ENCODE results near the gene FBP2.

The FBP2 gene

DNA sequence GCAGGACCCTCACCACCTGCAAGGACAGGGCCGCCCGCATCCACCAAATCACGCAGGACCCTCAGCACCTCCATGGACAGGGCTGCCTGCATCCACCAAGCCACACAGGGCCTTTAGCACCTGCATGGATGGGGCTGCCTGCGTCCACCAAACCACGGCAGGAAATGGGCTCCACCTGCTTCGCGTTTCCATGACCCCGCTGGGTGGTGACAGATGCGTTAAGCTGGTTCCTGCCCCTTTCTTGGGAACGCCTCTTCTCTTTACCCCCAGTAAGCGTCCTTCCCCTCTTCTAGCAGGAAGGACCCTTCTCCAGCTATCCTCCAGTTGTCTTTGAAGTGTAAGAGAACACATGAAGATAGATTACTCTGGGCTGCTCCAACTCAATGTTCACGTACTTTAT is 32.2 kb upstream of the FBP2 start:
- H3K36me3 ChIP-seq (ENCODE audit: control insufficient read depth in 1 of 2, insufficient read depth in 2 of 2, low read length in 2 of 2): no peaks in the 10 kb centered on the region
- no peak overlapping the region for H3K27ac ChIP-seq (ENCODE audit: low read length)
- no peaks in the 10 kb centered on the region for H3K9me3 ChIP-seq (ENCODE audit: control insufficient read depth in 1 of 2, low read length in 2 of 2)
- no peaks in the 10 kb centered on the region for H3K4me1 ChIP-seq (ENCODE audit: control insufficient read depth in 1 of 2, insufficient read depth in 2 of 2, low read length in 2 of 2)
- H3K27me3 ChIP-seq (ENCODE audit: low read depth, low read length): no peaks in the 10 kb centered on the region
- no peak overlapping the region for H3K4me3 ChIP-seq (ENCODE audit: low read depth in 1 of 2, low read length in 2 of 2)

- Histone ChIP-seq H3K27me3 (ENCODE audit: low read depth, low read length) (no peaks in the 10 kb centered on the region), H3K4me1 (ENCODE audit: control insufficient read depth in 1 of 2, insufficient read depth in 2 of 2, low read length in 2 of 2) (no peaks in the 10 kb centered on the region), H3K4me3 (ENCODE audit: low read depth in 1 of 2, low read length in 2 of 2) (no peak overlapping the region), H3K9me3 (ENCODE audit: control insufficient read depth in 1 of 2, low read length in 2 of 2) (no peaks in the 10 kb centered on the region), H3K27ac (ENCODE audit: low read length) (no peak overlapping the region), H3K36me3 (ENCODE audit: control insufficient read depth in 1 of 2, insufficient read depth in 2 of 2, low read length in 2 of 2) (peaks cover 0 to 5% of the 10 kb centered on the region in 2 donors)
Observed at GRCh38 chr9:94624629-94625028, 31.0 kb upstream of the FBP2 start.

DNA sequence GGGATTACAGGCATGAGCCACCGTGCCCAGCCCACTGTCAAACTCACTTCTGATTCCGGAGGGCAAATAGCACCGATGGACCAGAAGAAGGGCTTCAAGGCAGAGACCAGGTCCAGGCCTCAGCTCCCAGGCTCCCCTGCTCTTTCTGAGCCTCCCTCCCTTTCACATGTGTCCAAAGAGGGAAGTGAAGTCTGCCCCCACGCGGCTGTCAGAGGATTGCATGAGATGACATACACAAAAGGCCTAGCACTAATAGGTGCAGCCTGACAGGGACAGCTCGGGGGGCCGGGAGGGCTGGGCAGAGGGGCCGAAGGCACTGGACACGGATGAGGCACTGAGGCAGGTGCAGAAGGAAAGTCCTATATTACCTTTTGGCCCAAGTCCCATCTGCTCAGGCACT is 29.6 kb upstream of the FBP2 start:
- Histone ChIP-seq H3K27me3 (ENCODE audit: low read depth, low read length) (no peaks in the 10 kb centered on the region), H3K27ac (ENCODE audit: low read length) (no peak overlapping the region), H3K4me1 (ENCODE audit: control insufficient read depth in 1 of 2, insufficient read depth in 2 of 2, low read length in 2 of 2) (no peaks in the 10 kb centered on the region), H3K36me3 (ENCODE audit: control insufficient read depth in 1 of 2, insufficient read depth in 2 of 2, low read length in 2 of 2) (peaks cover 0 to 5% of the 10 kb centered on the region in 2 donors), H3K9me3 (ENCODE audit: control insufficient read depth in 1 of 2, low read length in 2 of 2) (no peaks in the 10 kb centered on the region), H3K4me3 (ENCODE audit: low read depth in 1 of 2, low read length in 2 of 2) (no peak overlapping the region)

GRCh38 chr9:94622087-94622800 is 28.6 kb upstream of the FBP2 start:
- H3K4me3 ChIP-seq (ENCODE audit: low read depth in 1 of 2, low read length in 2 of 2): no peak overlapping the region
- H3K9me3 ChIP-seq (ENCODE audit: control insufficient read depth in 1 of 2, low read length in 2 of 2): no peaks in the 10 kb centered on the region
- H3K27me3 ChIP-seq (ENCODE audit: low read depth, low read length): no peaks in the 10 kb centered on the region
- H3K36me3 ChIP-seq (ENCODE audit: control insufficient read depth in 1 of 2, insufficient read depth in 2 of 2, low read length in 2 of 2): peaks cover 0 to 5% of the 10 kb centered on the region in 2 donors
- H3K4me1 ChIP-seq (ENCODE audit: control insufficient read depth in 1 of 2, insufficient read depth in 2 of 2, low read length in 2 of 2): no peaks in the 10 kb centered on the region
- no peak overlapping the region for H3K27ac ChIP-seq (ENCODE audit: low read length)

- Histone ChIP-seq H3K36me3 (ENCODE audit: control insufficient read depth in 1 of 2, insufficient read depth in 2 of 2, low read length in 2 of 2) (peaks cover 0 to 5% of the 10 kb centered on the region in 2 donors), H3K27ac (ENCODE audit: low read length) (no peak overlapping the region), H3K4me3 (ENCODE audit: low read depth in 1 of 2, low read length in 2 of 2) (no peak overlapping the region), H3K27me3 (ENCODE audit: low read depth, low read length) (no peaks in the 10 kb centered on the region), H3K9me3 (ENCODE audit: control insufficient read depth in 1 of 2, low read length in 2 of 2) (no peaks in the 10 kb centered on the region), H3K4me1 (ENCODE audit: control insufficient read depth in 1 of 2, insufficient read depth in 2 of 2, low read length in 2 of 2) (no peaks in the 10 kb centered on the region)
Observed at GRCh38 chr9:94619026-94619425, 25.4 kb upstream of the FBP2 start.

GRCh38 chr9:94613003-94613402 is 19.4 kb upstream of the FBP2 start:
- Histone ChIP-seq H3K9me3 (ENCODE audit: control insufficient read depth in 1 of 2, low read length in 2 of 2) (no peaks in the 10 kb centered on the region), H3K36me3 (ENCODE audit: control insufficient read depth in 1 of 2, insufficient read depth in 2 of 2, low read length in 2 of 2) (no peaks in the 10 kb centered on the region), H3K27ac (ENCODE audit: low read length) (no peak overlapping the region), H3K4me1 (ENCODE audit: control insufficient read depth in 1 of 2, insufficient read depth in 2 of 2, low read length in 2 of 2) (no peaks in the 10 kb centered on the region), H3K4me3 (ENCODE audit: low read depth in 1 of 2, low read length in 2 of 2) (no peak overlapping the region), H3K27me3 (ENCODE audit: low read depth, low read length) (no peaks in the 10 kb centered on the region)

DNA sequence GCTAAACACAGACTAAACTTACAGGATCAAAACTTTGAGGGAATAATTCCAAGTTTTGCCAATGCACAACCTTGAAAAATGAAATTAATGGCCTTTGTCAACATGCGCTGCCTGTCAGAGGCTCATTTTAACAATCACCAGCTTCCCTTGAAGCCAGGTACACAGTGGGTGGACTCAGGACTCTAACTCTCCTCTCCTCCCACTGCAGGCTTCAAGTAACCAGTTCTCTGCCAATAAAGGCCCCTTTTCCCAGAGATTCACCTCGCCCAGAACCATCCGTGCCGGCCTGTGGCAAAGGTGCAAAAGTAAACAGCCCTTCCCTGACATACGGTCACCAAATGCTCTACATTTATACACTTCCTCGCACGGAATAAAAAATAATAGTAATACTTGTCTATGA is 18.4 kb upstream of the FBP2 start:
- Histone ChIP-seq H3K4me1 (ENCODE audit: control insufficient read depth in 1 of 2, insufficient read depth in 2 of 2, low read length in 2 of 2) (no peaks in the 10 kb centered on the region), H3K27me3 (ENCODE audit: low read depth, low read length) (no peaks in the 10 kb centered on the region), H3K36me3 (ENCODE audit: control insufficient read depth in 1 of 2, insufficient read depth in 2 of 2, low read length in 2 of 2) (no peaks in the 10 kb centered on the region), H3K27ac (ENCODE audit: low read length) (no peak overlapping the region), H3K4me3 (ENCODE audit: low read depth in 1 of 2, low read length in 2 of 2) (no peak overlapping the region), H3K9me3 (ENCODE audit: control insufficient read depth in 1 of 2, low read length in 2 of 2) (no peaks in the 10 kb centered on the region)

DNA sequence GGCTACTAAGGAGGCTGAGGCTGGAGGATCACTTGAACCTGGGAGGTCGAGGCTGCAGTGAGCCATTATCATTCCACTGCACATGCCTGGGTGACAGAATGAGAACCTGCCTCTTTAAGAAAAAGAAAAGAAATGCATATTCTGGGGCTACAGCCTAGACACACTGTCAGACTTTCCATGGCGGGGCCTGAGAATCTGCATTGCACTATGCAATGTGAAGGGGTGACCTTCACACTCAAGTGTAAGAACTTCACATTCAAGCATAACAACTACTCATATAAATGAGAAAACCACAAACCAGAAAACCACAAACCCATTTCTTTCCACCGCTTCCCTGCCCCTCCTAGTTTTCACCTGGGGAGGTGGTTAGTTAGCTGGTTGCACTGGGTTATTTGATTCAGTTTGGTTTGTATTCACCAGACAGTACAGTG is 18.0 kb upstream of the FBP2 start:
- no peaks in the 10 kb centered on the region for H3K27me3 ChIP-seq (ENCODE audit: low read depth, low read length)
- H3K9me3 ChIP-seq (ENCODE audit: control insufficient read depth in 1 of 2, low read length in 2 of 2): no peaks in the 10 kb centered on the region
- no peaks in the 10 kb centered on the region for H3K36me3 ChIP-seq (ENCODE audit: control insufficient read depth in 1 of 2, insufficient read depth in 2 of 2, low read length in 2 of 2)
- no peak overlapping the region for H3K4me3 ChIP-seq (ENCODE audit: low read depth in 1 of 2, low read length in 2 of 2)
- H3K4me1 ChIP-seq (ENCODE audit: control insufficient read depth in 1 of 2, insufficient read depth in 2 of 2, low read length in 2 of 2): no peaks in the 10 kb centered on the region
- no peak overlapping the region for H3K27ac ChIP-seq (ENCODE audit: low read length)

GRCh38 chr9:94610181-94610606 is 16.6 kb upstream of the FBP2 start:
- no peaks in the 10 kb centered on the region for H3K36me3 ChIP-seq (ENCODE audit: control insufficient read depth in 1 of 2, insufficient read depth in 2 of 2, low read length in 2 of 2)
- no peaks in the 10 kb centered on the region for H3K9me3 ChIP-seq (ENCODE audit: control insufficient read depth in 1 of 2, low read length in 2 of 2)
- no peak overlapping the region for H3K27ac ChIP-seq (ENCODE audit: low read length)
- H3K27me3 ChIP-seq (ENCODE audit: low read depth, low read length): no peaks in the 10 kb centered on the region
- H3K4me3 ChIP-seq (ENCODE audit: low read depth in 1 of 2, low read length in 2 of 2): no peak overlapping the region
- H3K4me1 ChIP-seq (ENCODE audit: control insufficient read depth in 1 of 2, insufficient read depth in 2 of 2, low read length in 2 of 2): no peaks in the 10 kb centered on the region

GRCh38 chr9:94607423-94607691 is 13.7 kb upstream of the FBP2 start:
- Histone ChIP-seq H3K4me3 (ENCODE audit: low read depth in 1 of 2, low read length in 2 of 2) (no peak overlapping the region), H3K27me3 (ENCODE audit: low read depth, low read length) (no peaks in the 10 kb centered on the region)

DNA sequence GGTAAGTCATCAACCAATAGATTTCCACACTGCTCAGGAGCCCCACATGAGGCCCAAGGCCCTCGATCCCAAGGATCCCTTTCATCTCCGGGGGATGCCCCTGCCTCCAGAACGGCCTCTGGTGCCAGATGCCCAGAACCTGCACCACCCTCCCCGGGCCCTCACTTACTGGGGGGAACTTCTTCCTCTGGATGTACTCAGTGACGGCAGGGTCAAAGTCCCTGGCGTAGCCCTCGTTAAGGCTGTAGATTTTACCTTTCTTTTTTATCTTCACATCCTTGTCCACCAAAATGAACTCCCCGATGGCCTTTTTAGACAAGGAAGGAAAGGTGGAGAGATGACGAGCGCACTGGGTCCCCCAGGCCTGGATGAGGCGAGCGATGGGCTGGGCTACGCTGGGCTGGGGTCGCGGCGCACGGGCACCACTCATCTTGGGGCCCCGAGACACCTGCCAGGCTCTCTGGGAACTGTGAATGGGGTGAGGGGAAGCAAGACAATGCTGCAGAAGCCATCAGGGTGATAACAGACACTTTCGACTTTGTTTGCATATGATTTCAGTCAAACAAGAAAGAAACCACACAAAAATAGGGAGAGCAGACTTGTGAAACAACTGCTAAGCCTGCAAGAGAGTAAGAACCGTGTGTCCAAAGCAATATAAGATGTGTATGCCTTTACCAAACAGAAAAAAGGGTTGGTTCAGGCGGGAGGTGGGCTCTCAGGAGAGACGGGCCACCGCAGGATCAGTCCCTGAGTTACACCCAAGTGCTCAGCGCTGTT is 13.2 kb upstream of the FBP2 start:
- Histone ChIP-seq H3K9me3 (ENCODE audit: control insufficient read depth in 1 of 2, low read length in 2 of 2) (no peaks in the 10 kb centered on the region), H3K27me3 (ENCODE audit: low read depth, low read length) (no peaks in the 10 kb centered on the region), H3K27ac (ENCODE audit: low read length) (peak overlapping the region; percentile 74), H3K36me3 (ENCODE audit: control insufficient read depth in 1 of 2, insufficient read depth in 2 of 2, low read length in 2 of 2) (no peaks in the 10 kb centered on the region), H3K4me3 (ENCODE audit: low read depth in 1 of 2, low read length in 2 of 2) (no peak overlapping the region), H3K4me1 (ENCODE audit: control insufficient read depth in 1 of 2, insufficient read depth in 2 of 2, low read length in 2 of 2) (peaks cover 0 to 4% of the 10 kb centered on the region in 2 donors)

More at GRCh38 chr9:94607423-94607691, 13.7 kb upstream of the FBP2 start:
- no peaks in the 10 kb centered on the region for H3K9me3 ChIP-seq (ENCODE audit: control insufficient read depth in 1 of 2, low read length in 2 of 2)
- H3K36me3 ChIP-seq (ENCODE audit: control insufficient read depth in 1 of 2, insufficient read depth in 2 of 2, low read length in 2 of 2): no peaks in the 10 kb centered on the region
- peak overlapping the region; percentile 74 for H3K27ac ChIP-seq (ENCODE audit: low read length)
- H3K4me1 ChIP-seq (ENCODE audit: control insufficient read depth in 1 of 2, insufficient read depth in 2 of 2, low read length in 2 of 2): peaks cover 0 to 4% of the 10 kb centered on the region in 2 donors
